Activated CD4-positive, CD25-positive, alpha-beta regulatory T cell treated with anti-CD3 and anti-CD28 coated beads, Interleukin-2, amount 50 U/mL, for 24 hours (primary cell): ENCODE data around the gene APBA1.

Experiments used
- ATAC-seq, 2 donors: fragments of 150-1000 bp; cut with Tn5 transposase; one replicate each; pipeline ENCODE4 v1.10.0; 2021; ENCODE audit warnings: mild to moderate bottlenecking in 1 of 2, moderate library complexity in 1 of 2

The APBA1 gene

GRCh38 chr9:69516353-69517322 lies 155.5 kb downstream of the APBA1 start:
- ATAC-seq, result no peak

- no peak for ATAC-seq
Observed at GRCh38 chr9:69515810-69516209, 156.4 kb downstream of the APBA1 start.

GRCh38 chr9:69513141-69513820 lies 158.9 kb downstream of the APBA1 start:
- ATAC-seq, result no peak

- no peak for ATAC-seq
Observed at GRCh38 chr9:69504058-69504457, 168.1 kb downstream of the APBA1 start.

GRCh38 chr9:69502671-69503301 lies 169.4 kb downstream of the APBA1 start:
- ATAC-seq, result no peak

GRCh38 chr9:69500896-69501295 lies 171.3 kb downstream of the APBA1 start:
- ATAC-seq, result no peak

- ATAC-seq, result no peak
Observed at GRCh38 chr9:69499959-69500358, 172.2 kb downstream of the APBA1 start.

GRCh38 chr9:69499407-69499806 lies 172.8 kb downstream of the APBA1 start:
- ATAC-seq, result no peak

GRCh38 chr9:69498470-69498869 lies 173.7 kb downstream of the APBA1 start:
- ATAC-seq, result no peak

GRCh38 chr9:69497816-69498215 lies 174.4 kb downstream of the APBA1 start:
- ATAC-seq, result no peak

GRCh38 chr9:69496846-69497450 lies 175.2 kb downstream of the APBA1 start:
- ATAC-seq, result peak in 1 of 2 donors; percentile 27

- no peak for ATAC-seq
Observed at GRCh38 chr9:69495296-69495695, 176.9 kb downstream of the APBA1 start.

- ATAC-seq, result no peak
Observed at GRCh38 chr9:69494763-69495162, 177.4 kb downstream of the APBA1 start.

GRCh38 chr9:69494208-69494607 lies 178.0 kb downstream of the APBA1 start:
- no peak for ATAC-seq

GRCh38 chr9:69486498-69486897 lies 185.7 kb downstream of the APBA1 start:
- no peak for ATAC-seq

GRCh38 chr9:69485466-69485865 lies 186.7 kb downstream of the APBA1 start:
- ATAC-seq, result no peak

- no peak for ATAC-seq
Observed at GRCh38 chr9:69483886-69484422, 188.2 kb downstream of the APBA1 start.

GRCh38 chr9:69476797-69477196 lies 195.4 kb downstream of the APBA1 start:
- ATAC-seq, result no peak

GRCh38 chr9:69476016-69476415 lies 196.2 kb downstream of the APBA1 start:
- no peak for ATAC-seq

GRCh38 chr9:69474821-69475220 lies 197.3 kb downstream of the APBA1 start:
- no peak for ATAC-seq

GRCh38 chr9:69472101-69472620 lies 200.0 kb downstream of the APBA1 start:
- no peak for ATAC-seq

- ATAC-seq, result no peak
Observed at GRCh38 chr9:69471433-69471832, 200.7 kb downstream of the APBA1 start.
